ENCODE data around the gene KIF3C.
"Not testable (repeated sequence)": the region's sequence is repeated elsewhere in the genome, so short reads cannot be mapped to it uniquely, and the experiment has no call there.

The KIF3C gene

GRCh38 chr2:25938345-25938744 is 44.0 kb downstream of the KIF3C start:
- Histone ChIP-seq H2AFZ (ENCODE audit: low read depth, low read length) (no peak overlapping the region), H3K27me3 (ENCODE audit: insufficient read depth, low read length) (no peaks in the 10 kb centered on the region), H3K4me1 (ENCODE audit: insufficient read depth, low read length) (peaks cover 5% of the 10 kb centered on the region), H3K4me3 (ENCODE audit: low read length) (no peak overlapping the region), H3K9me3 (ENCODE audit: low read length) (no peaks in the 10 kb centered on the region), H3K36me3 (ENCODE audit: insufficient read depth, low read length) (peaks cover 36% of the 10 kb centered on the region)

- peaks cover 5% of the 10 kb centered on the region for H3K4me1 ChIP-seq (ENCODE audit: insufficient read depth, low read length)
- H2AFZ ChIP-seq (ENCODE audit: low read depth, low read length) = no peak overlapping the region
- H3K36me3 ChIP-seq (ENCODE audit: insufficient read depth, low read length) = peaks cover 34% of the 10 kb centered on the region
- no peak overlapping the region for H3K4me3 ChIP-seq (ENCODE audit: low read length)
- no peaks in the 10 kb centered on the region for H3K9me3 ChIP-seq (ENCODE audit: low read length)
- H3K27me3 ChIP-seq (ENCODE audit: insufficient read depth, low read length) = no peaks in the 10 kb centered on the region
Observed at GRCh38 chr2:25936889-25937545, 45.3 kb downstream of the KIF3C start.

GRCh38 chr2:25933622-25934021 is 48.7 kb downstream of the KIF3C start:
- Histone ChIP-seq H3K4me1 (ENCODE audit: insufficient read depth, low read length) (peaks cover 5% of the 10 kb centered on the region), H3K36me3 (ENCODE audit: insufficient read depth, low read length) (peaks cover 37% of the 10 kb centered on the region)

GRCh38 chr2:25929789-25930473 is 52.4 kb downstream of the KIF3C start:
- no peak overlapping the region for H2AFZ ChIP-seq (ENCODE audit: low read depth, low read length)
- H3K4me3 ChIP-seq (ENCODE audit: low read length) = no peak overlapping the region
- H3K27me3 ChIP-seq (ENCODE audit: insufficient read depth, low read length) = no peaks in the 10 kb centered on the region
- peaks cover 45% of the 10 kb centered on the region for H3K36me3 ChIP-seq (ENCODE audit: insufficient read depth, low read length)
- no peaks in the 10 kb centered on the region for H3K9me3 ChIP-seq (ENCODE audit: low read length)
- no peaks in the 10 kb centered on the region for H3K4me1 ChIP-seq (ENCODE audit: insufficient read depth, low read length)

More at GRCh38 chr2:25933622-25934021, 48.7 kb downstream of the KIF3C start:
- Histone ChIP-seq H3K9me3 (ENCODE audit: low read length) (no peaks in the 10 kb centered on the region), H3K4me3 (ENCODE audit: low read length) (no peak overlapping the region), H2AFZ (ENCODE audit: low read depth, low read length) (no peak overlapping the region), H3K27me3 (ENCODE audit: insufficient read depth, low read length) (no peaks in the 10 kb centered on the region)

GRCh38 chr2:25928668-25929067 is 53.6 kb downstream of the KIF3C start:
- H3K4me1 ChIP-seq (ENCODE audit: insufficient read depth, low read length) = no peaks in the 10 kb centered on the region
- H3K36me3 ChIP-seq (ENCODE audit: insufficient read depth, low read length) = peaks cover 38% of the 10 kb centered on the region
- H2AFZ ChIP-seq (ENCODE audit: low read depth, low read length) = no peak overlapping the region
- H3K27me3 ChIP-seq (ENCODE audit: insufficient read depth, low read length) = no peaks in the 10 kb centered on the region
- no peak overlapping the region for H3K4me3 ChIP-seq (ENCODE audit: low read length)
- no peaks in the 10 kb centered on the region for H3K9me3 ChIP-seq (ENCODE audit: low read length)

- Histone ChIP-seq H3K4me3 (ENCODE audit: low read length) (no peak overlapping the region), H3K27me3 (ENCODE audit: insufficient read depth, low read length) (no peaks in the 10 kb centered on the region), H2AFZ (ENCODE audit: low read depth, low read length) (no peak overlapping the region), H3K36me3 (ENCODE audit: insufficient read depth, low read length) (peaks cover 32% of the 10 kb centered on the region), H3K4me1 (ENCODE audit: insufficient read depth, low read length) (no peaks in the 10 kb centered on the region), H3K9me3 (ENCODE audit: low read length) (no peaks in the 10 kb centered on the region)
Observed at GRCh38 chr2:25926984-25927756, 55.1 kb downstream of the KIF3C start.

- H3K4me1 ChIP-seq (ENCODE audit: insufficient read depth, low read length) = no peaks in the 10 kb centered on the region
- peaks cover 8% of the 10 kb centered on the region for H3K36me3 ChIP-seq (ENCODE audit: insufficient read depth, low read length)
- no peak overlapping the region for H3K4me3 ChIP-seq (ENCODE audit: low read length)
- H3K9me3 ChIP-seq (ENCODE audit: low read length) = no peaks in the 10 kb centered on the region
- no peak overlapping the region for H2AFZ ChIP-seq (ENCODE audit: low read depth, low read length)
- H3K27me3 ChIP-seq (ENCODE audit: insufficient read depth, low read length) = no peaks in the 10 kb centered on the region
Observed at GRCh38 chr2:25922501-25922900, 59.8 kb downstream of the KIF3C start.

GRCh38 chr2:25920786-25921415 is 61.4 kb downstream of the KIF3C start:
- no peak overlapping the region for H2AFZ ChIP-seq (ENCODE audit: low read depth, low read length)
- no peaks in the 10 kb centered on the region for H3K36me3 ChIP-seq (ENCODE audit: insufficient read depth, low read length)
- no peaks in the 10 kb centered on the region for H3K27me3 ChIP-seq (ENCODE audit: insufficient read depth, low read length)
- no peaks in the 10 kb centered on the region for H3K9me3 ChIP-seq (ENCODE audit: low read length)
- no peaks in the 10 kb centered on the region for H3K4me1 ChIP-seq (ENCODE audit: insufficient read depth, low read length)
- H3K4me3 ChIP-seq (ENCODE audit: low read length) = no peak overlapping the region

- Histone ChIP-seq H3K36me3 (ENCODE audit: insufficient read depth, low read length) (no peaks in the 10 kb centered on the region), H3K9me3 (ENCODE audit: low read length) (no peaks in the 10 kb centered on the region), H3K4me1 (ENCODE audit: insufficient read depth, low read length) (no peaks in the 10 kb centered on the region), H2AFZ (ENCODE audit: low read depth, low read length) (no peak overlapping the region), H3K27me3 (ENCODE audit: insufficient read depth, low read length) (no peaks in the 10 kb centered on the region), H3K4me3 (ENCODE audit: low read length) (no peak overlapping the region)
Observed at GRCh38 chr2:25920336-25920735, 62.0 kb downstream of the KIF3C start.

- H3K27me3 ChIP-seq (ENCODE audit: insufficient read depth, low read length) = no peaks in the 10 kb centered on the region
- H3K9me3 ChIP-seq (ENCODE audit: low read length) = no peaks in the 10 kb centered on the region
- H3K36me3 ChIP-seq (ENCODE audit: insufficient read depth, low read length) = no peaks in the 10 kb centered on the region
- H2AFZ ChIP-seq (ENCODE audit: low read depth, low read length) = no peak overlapping the region
- H3K4me1 ChIP-seq (ENCODE audit: insufficient read depth, low read length) = peaks cover 12% of the 10 kb centered on the region
- no peak overlapping the region for H3K4me3 ChIP-seq (ENCODE audit: low read length)
Observed at GRCh38 chr2:25917832-25918231, 64.5 kb downstream of the KIF3C start.

- peaks cover 16% of the 10 kb centered on the region for H3K4me1 ChIP-seq (ENCODE audit: insufficient read depth, low read length)
- not testable (repeated sequence) for H3K27me3 ChIP-seq (ENCODE audit: insufficient read depth, low read length); H3K9me3 ChIP-seq (ENCODE audit: low read length); H3K4me3 ChIP-seq (ENCODE audit: low read length); H2AFZ ChIP-seq (ENCODE audit: low read depth, low read length); H3K36me3 ChIP-seq (ENCODE audit: insufficient read depth, low read length)
Observed at GRCh38 chr2:25917411-25917810, 64.9 kb downstream of the KIF3C start.

GRCh38 chr2:25915944-25916772 is 66.1 kb downstream of the KIF3C start:
- H3K36me3 ChIP-seq (ENCODE audit: insufficient read depth, low read length); H3K4me3 ChIP-seq (ENCODE audit: low read length); H2AFZ ChIP-seq (ENCODE audit: low read depth, low read length); H3K9me3 ChIP-seq (ENCODE audit: low read length); H3K27me3 ChIP-seq (ENCODE audit: insufficient read depth, low read length): not testable (repeated sequence)
- peaks cover 17% of the 10 kb centered on the region for H3K4me1 ChIP-seq (ENCODE audit: insufficient read depth, low read length)

All from neuron (in vitro differentiated cells).